ENCODE measurements around the gene INTS14.

GRCh38 chr15:65651042-65651322 is 40.1 kb upstream of the INTS14 start:
- no peak for TF ChIP-seq ATF2 (CRISPR knock-in tag; IDR thresholded peaks at IDR 0.05; ENCODE audit: borderline replicate concordance, low read depth)
- TF ChIP-seq PRDM15 (CRISPR knock-in tag; IDR thresholded peaks at IDR 0.05), result no peak
- TF ChIP-seq ZBTB43 (CRISPR knock-in tag; IDR thresholded peaks at IDR 0.05), result no peak
- TF ChIP-seq CTCF (IDR thresholded peaks at IDR 0.05), result no peak
- TF ChIP-seq FOXP1 (CRISPR knock-in tag; IDR thresholded peaks at IDR 0.05; ENCODE audit: borderline replicate concordance), result no peak
- TF ChIP-seq GRHL2 (CRISPR knock-in tag; IDR thresholded peaks at IDR 0.05; ENCODE audit: insufficient replicate concordance, severe bottlenecking), result no peak
